ENCODE results near the gene ZNF343.
A peak's percentile ranks its signal among the peaks of the same experiment; 100 is the strongest.

Gene ZNF343

DNA sequence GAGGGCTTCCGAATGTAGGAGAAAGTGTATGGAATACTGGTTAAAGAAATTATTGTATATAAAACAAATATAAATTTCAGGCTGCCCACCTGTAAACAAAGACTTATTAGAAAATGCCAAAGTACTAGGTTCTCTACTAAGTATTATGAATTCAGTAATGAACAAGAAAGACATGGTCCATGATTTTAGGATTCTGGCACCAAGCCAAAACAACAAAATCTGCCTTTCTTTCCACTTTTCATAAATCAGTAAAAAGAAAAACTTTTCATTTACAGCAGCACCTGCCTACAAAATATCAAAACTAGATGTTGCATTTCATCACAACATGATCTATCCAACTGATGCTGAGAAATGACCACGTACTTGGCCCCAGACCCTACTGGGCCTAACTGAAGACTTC is 23.6 kb downstream of the ZNF343 start:
- Histone ChIP-seq H3K36me3 (ENCODE audit: control insufficient read depth, insufficient read depth, low read length) (no peaks in the 10 kb centered on the region), H3K4me1 (ENCODE audit: control insufficient read depth, insufficient read depth, low read length) (peaks cover 3% of the 10 kb centered on the region), H3K9me3 (ENCODE audit: control insufficient read depth, insufficient read depth, low read length) (no peaks in the 10 kb centered on the region), H3K4me3 (ENCODE audit: low read depth, low read length) (no peak overlapping the region), H3K9ac (ENCODE audit: low read depth, low read length) (no peak overlapping the region), H3K27me3 (ENCODE audit: control insufficient read depth, insufficient read depth, low read length) (peaks cover 2% of the 10 kb centered on the region)

DNA sequence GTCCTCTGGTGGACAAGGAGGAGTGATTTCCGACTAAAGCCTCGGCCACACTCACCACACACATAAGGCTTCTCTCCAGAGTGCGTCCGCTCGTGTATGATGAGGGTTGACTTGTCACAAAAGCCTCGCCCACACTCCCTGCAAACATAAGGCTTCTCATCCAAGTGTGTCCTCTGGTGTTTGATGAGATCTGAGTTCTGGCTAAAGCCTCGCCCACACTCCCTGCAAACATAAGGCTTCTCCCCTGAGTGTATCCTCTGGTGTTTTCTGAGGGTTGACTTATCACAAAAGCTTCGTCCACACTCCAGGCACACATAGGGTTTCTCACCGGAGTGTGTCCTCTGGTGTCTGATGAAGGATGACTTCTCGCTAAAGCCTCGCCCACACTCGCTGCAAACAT is 25.2 kb downstream of the ZNF343 start:
- Histone ChIP-seq H3K27me3 (ENCODE audit: control insufficient read depth, insufficient read depth, low read length) (peaks cover 2% of the 10 kb centered on the region), H3K9ac (ENCODE audit: low read depth, low read length) (no peak overlapping the region), H3K9me3 (ENCODE audit: control insufficient read depth, insufficient read depth, low read length) (no peaks in the 10 kb centered on the region), H3K4me3 (ENCODE audit: low read depth, low read length) (no peak overlapping the region), H3K36me3 (ENCODE audit: control insufficient read depth, insufficient read depth, low read length) (no peaks in the 10 kb centered on the region), H3K4me1 (ENCODE audit: control insufficient read depth, insufficient read depth, low read length) (peaks cover 3% of the 10 kb centered on the region)

DNA sequence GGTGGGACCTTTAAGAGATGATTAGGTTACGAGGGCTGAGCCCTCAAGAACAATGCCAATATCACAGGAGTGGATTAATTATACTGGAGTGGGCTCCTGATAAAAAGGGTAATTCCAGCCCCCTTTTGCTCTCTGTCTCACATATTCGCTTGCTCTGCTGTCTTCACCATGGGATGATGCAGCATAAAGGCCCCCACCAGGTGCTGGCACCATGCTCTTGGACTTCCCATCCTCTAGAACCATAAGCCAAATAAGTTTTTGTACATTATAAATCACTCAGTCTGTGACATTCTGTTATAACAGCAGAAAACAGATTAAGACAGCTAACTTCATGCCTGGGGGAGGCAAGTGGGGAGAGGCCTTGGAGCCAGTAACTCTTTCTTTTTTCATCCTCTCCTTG is 28.3 kb downstream of the ZNF343 start:
- Histone ChIP-seq H3K36me3 (ENCODE audit: control insufficient read depth, insufficient read depth, low read length) (no peaks in the 10 kb centered on the region), H3K4me3 (ENCODE audit: low read depth, low read length) (no peak overlapping the region), H3K9me3 (ENCODE audit: control insufficient read depth, insufficient read depth, low read length) (no peaks in the 10 kb centered on the region), H3K27me3 (ENCODE audit: control insufficient read depth, insufficient read depth, low read length) (peaks cover 2% of the 10 kb centered on the region), H3K4me1 (ENCODE audit: control insufficient read depth, insufficient read depth, low read length) (no peaks in the 10 kb centered on the region), H3K9ac (ENCODE audit: low read depth, low read length) (no peak overlapping the region)

DNA sequence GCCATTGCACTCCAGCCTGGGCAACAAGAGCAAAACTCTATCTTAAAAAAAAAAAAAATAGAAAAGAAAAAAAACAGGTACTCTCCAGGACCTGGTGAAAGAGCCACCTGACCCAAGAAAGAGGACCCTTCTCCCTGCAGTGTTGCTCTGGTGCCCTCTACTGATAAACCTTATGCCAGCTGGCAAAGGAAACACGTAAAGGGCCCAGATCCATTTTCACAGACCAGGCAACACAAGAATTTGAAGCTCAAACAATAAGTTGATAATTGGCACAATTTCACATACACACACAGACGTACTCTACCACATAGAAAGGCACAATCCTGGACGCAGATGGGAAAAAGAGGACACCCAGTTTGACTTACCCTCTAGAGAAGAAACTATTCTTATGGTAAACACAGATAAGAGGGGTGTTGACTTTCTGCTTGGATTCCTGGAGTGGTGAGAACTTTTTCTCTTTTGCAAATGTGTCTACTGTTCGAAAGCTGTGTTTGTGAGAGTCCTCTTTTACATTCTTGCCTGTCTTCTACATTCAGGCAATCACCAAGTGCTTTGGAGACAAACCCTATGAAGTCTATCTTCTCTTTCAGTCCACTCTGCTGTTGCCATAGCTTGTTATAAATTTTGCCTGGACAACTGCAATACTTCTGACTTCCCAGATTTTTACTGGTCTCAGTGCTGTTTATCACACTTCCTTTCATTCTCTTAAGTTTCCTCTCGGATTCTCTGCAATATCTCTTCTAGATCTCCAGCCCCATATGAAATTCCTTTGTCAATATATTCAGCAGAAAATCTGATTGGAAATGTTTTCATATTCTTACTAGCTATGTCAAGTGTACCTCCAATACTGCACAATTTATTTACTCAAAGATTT is 31.7 kb downstream of the ZNF343 start:
- Histone ChIP-seq H3K4me1 (ENCODE audit: control insufficient read depth, insufficient read depth, low read length) (peaks cover 3% of the 10 kb centered on the region), H3K9ac (ENCODE audit: low read depth, low read length) (no peak overlapping the region), H3K27me3 (ENCODE audit: control insufficient read depth, insufficient read depth, low read length) (no peaks in the 10 kb centered on the region), H3K36me3 (ENCODE audit: control insufficient read depth, insufficient read depth, low read length) (no peaks in the 10 kb centered on the region), H3K4me3 (ENCODE audit: low read depth, low read length) (no peak overlapping the region), H3K9me3 (ENCODE audit: control insufficient read depth, insufficient read depth, low read length) (no peaks in the 10 kb centered on the region)

DNA sequence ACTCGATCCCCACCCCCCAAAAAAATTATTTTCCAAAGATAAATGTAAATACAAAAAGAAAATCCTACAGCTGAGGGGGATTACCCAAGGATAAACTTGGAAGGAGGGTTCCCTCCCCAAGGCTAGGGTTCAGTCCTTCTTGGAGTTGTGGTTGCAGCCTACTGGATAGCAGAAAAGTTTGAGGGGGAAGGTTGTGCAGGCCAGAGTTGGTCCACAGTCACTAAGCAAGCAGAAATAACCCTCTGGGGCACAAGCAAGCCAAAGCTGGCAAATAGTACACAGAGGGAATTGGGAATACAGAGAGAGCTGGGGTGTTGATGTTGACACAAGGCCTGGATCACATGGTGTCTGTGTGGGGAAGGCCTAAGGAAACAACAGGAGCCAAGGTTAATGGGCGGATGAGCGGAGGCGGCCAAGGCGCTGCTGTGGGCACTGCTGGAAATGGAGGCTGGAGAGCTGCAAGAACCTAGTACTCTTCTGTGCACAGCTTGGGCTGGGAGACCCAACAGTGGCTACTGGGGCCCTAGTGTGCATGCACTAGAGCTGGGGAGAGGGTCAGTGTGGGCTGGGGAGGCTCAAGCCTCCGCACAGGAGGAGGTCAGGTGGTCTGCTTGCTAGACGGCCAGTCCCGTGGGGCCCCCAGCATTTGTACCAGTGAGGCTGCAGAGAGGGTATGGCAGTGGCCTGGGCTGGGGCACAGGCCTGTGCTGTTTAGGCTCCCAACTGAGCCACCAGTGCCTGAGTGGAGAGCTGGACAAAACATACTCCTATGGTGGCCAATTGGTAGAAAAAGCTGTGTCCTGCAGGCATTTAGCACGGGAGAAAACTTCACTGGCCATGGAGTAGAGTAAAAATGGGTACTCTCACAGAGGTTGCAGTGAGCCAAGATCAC is 32.6 kb downstream of the ZNF343 start:
- Histone ChIP-seq H3K4me3 (ENCODE audit: low read depth, low read length) (no peak overlapping the region), H3K9ac (ENCODE audit: low read depth, low read length) (no peak overlapping the region), H3K9me3 (ENCODE audit: control insufficient read depth, insufficient read depth, low read length) (no peaks in the 10 kb centered on the region), H3K4me1 (ENCODE audit: control insufficient read depth, insufficient read depth, low read length) (peaks cover 3% of the 10 kb centered on the region), H3K36me3 (ENCODE audit: control insufficient read depth, insufficient read depth, low read length) (no peaks in the 10 kb centered on the region), H3K27me3 (ENCODE audit: control insufficient read depth, insufficient read depth, low read length) (no peaks in the 10 kb centered on the region)

DNA sequence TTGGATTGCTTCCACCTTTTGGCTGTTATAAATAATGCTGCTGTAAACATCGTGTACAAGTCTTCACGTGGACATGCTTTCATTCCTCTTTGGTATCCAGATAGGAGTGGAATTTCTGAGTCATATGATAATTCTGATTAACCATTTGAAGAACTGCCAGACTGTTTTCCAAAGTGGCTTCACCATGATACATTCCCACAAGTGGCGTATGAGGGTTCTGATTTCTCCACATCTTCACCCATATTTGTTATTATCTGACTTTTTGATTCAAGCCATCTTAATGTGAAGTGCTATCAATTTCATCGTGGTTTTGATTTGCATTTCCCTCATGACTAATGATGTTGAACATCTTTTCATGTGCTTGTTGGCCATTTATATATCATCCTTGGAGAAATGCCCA is 35.2 kb downstream of the ZNF343 start:
- no peaks in the 10 kb centered on the region for H3K36me3 ChIP-seq (ENCODE audit: control insufficient read depth, insufficient read depth, low read length)
- H3K9me3 ChIP-seq (ENCODE audit: control insufficient read depth, insufficient read depth, low read length) = no peaks in the 10 kb centered on the region
- peaks cover 3% of the 10 kb centered on the region for H3K4me1 ChIP-seq (ENCODE audit: control insufficient read depth, insufficient read depth, low read length)
- no peaks in the 10 kb centered on the region for H3K27me3 ChIP-seq (ENCODE audit: control insufficient read depth, insufficient read depth, low read length)
- no peak overlapping the region for H3K9ac ChIP-seq (ENCODE audit: low read depth, low read length)
- H3K4me3 ChIP-seq (ENCODE audit: low read depth, low read length) = no peak overlapping the region

DNA sequence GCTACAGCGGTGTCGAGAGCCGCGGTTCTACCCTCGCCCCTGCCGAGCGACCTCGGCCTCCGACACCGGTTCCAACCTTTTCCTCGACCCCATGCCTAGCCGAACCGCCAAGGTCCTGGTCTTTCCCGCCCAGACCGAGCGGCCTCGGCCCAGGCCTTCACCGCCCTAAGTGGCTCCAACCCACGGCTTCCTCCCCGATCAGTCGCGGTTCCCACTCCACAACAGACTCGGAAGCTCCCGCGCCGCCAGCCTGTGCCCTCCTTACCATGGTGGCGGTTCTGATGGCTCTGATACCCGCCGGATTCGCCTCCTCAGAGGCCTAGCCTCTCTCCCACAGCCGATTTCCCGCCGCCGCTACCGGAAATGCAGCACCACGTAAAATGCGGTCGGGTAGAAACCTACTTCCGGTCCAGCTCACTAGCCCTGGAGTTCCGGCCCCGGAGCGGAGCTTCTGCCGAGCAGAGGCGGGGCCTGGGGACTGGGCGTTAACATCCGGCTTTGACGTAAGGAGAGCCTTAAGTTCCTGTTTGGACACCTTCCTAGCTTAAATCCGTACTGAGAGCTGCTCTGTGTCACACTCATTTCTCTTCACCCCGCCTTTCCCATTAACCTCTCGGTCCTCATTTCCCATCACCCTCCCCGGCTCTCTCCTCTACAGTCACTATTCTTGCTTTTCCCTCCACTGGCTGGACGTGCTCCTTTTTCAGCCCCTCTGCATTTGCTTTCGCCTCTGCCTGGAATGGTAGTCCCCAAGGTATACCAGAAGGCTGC is 38.1 kb downstream of the ZNF343 start, which contains the start of gene SNRPB:
TSS of gene SNRPB (minus strand) at position 367 of the 771 bp plus-strand sequence. CDS start at position 268, 99 bp downstream.
- no peaks in the 10 kb centered on the region for H3K9me3 ChIP-seq (ENCODE audit: control insufficient read depth, insufficient read depth, low read length)
- H3K4me1 ChIP-seq (ENCODE audit: control insufficient read depth, insufficient read depth, low read length) = peaks cover 6% of the 10 kb centered on the region

DNA sequence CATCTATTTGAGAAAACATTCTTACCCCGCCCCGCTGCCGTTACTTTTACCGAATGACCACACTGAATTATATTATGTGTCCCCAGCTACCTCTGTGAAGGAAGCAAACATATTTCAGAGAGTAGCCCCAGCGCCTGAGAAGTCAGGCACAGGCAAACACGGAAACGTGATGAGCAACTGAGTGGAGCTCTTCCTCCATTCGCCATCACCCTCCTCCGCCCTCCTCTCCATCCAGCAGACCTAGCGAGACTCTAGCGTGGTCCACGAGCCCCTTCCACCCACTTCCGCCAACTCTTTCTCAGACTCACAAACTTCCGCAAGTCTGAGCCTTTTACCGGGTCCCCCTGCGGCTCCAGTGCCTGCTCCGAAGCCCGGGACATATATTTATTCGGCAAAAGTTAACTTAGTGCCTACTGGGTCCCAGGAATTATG is 38.7 kb downstream of the ZNF343 start:
- Histone ChIP-seq H3K27me3 (ENCODE audit: control insufficient read depth, insufficient read depth, low read length) (no peaks in the 10 kb centered on the region), H3K4me3 (ENCODE audit: low read depth, low read length) (peak overlapping the region; percentile 96), H3K9ac (ENCODE audit: low read depth, low read length) (peak overlapping the region; percentile 100), H3K36me3 (ENCODE audit: control insufficient read depth, insufficient read depth, low read length) (peaks cover 22% of the 10 kb centered on the region), H3K4me1 (ENCODE audit: control insufficient read depth, insufficient read depth, low read length) (peaks cover 3% of the 10 kb centered on the region), H3K9me3 (ENCODE audit: control insufficient read depth, insufficient read depth, low read length) (no peaks in the 10 kb centered on the region)

More for the DNA sequence above, 38.1 kb downstream of the ZNF343 start, which contains the start of gene SNRPB:
- peak within 1 kb of the TSS; percentile 100 for H3K9ac ChIP-seq (ENCODE audit: low read depth, low read length)
- peak within 1 kb of the TSS; percentile 96 for H3K4me3 ChIP-seq (ENCODE audit: low read depth, low read length)
- H3K27me3 ChIP-seq (ENCODE audit: control insufficient read depth, insufficient read depth, low read length) = no peaks in the 10 kb centered on the region
- H3K36me3 ChIP-seq (ENCODE audit: control insufficient read depth, insufficient read depth, low read length) = peaks cover 18% of the 10 kb centered on the region

DNA sequence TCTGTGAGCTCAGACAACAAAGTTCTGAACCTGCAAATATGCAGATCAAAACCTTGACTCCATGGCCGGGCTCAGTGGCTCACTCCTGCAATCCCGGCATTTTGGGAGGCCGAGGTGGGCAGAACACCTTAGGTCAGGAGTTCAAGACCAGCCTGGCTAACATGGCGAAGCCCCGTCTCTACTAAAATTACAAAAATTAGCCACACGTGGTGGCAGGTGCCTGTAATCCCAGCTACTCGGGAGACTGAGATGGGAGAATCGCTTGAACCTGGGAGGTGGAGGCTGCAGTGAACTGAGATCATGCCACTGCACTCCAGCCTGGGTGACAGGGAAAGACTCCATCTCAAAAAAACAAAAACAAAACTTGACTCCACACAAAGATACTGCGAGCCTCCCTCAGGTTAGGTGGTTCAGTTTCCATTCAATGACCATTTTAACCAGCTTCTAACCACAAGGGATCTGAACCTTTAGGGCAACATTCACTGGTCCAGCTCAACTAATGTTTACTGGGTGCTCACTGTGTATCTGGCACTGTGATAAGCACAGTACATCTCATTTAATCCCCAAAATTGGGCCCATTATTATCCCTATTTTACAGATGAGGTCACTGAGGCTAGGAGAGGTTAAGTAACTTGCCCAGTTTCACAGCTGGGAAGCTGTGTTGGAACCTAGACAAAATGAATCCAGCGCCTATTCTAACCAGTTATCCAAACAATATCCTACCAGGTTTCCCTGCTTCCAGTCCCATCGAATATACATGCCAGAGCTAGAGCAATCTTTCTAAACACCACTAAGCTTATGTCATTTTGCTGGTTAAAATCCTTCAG is 39.9 kb downstream of the ZNF343 start:
- Histone ChIP-seq H3K9ac (ENCODE audit: low read depth, low read length) (peak overlapping the region; percentile 100), H3K4me1 (ENCODE audit: control insufficient read depth, insufficient read depth, low read length) (peaks cover 3% of the 10 kb centered on the region), H3K9me3 (ENCODE audit: control insufficient read depth, insufficient read depth, low read length) (no peaks in the 10 kb centered on the region), H3K27me3 (ENCODE audit: control insufficient read depth, insufficient read depth, low read length) (no peaks in the 10 kb centered on the region), H3K36me3 (ENCODE audit: control insufficient read depth, insufficient read depth, low read length) (peaks cover 33% of the 10 kb centered on the region), H3K4me3 (ENCODE audit: low read depth, low read length) (peak overlapping the region; percentile 96)

DNA sequence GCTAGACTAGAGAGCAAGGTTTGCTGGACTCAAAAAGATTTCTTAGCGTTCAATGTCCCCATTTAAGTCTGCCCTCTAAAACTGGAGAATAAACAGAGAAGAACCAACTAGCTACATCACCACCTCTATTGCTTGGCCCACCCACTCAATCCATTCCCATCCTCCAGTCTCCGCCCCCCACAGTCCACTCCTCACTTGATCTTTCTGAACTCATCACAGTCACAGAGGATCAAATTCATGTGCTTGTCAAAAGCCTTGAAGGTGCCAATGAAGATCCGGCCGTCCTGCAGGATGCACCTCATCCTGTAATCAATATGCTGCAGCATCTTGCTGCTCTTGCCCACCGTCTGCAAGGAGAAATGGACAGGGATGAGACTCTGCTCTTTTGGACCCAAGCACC is 41.3 kb downstream of the ZNF343 start:
- H3K9ac ChIP-seq (ENCODE audit: low read depth, low read length) = no peak overlapping the region
- H3K9me3 ChIP-seq (ENCODE audit: control insufficient read depth, insufficient read depth, low read length) = no peaks in the 10 kb centered on the region
- H3K4me3 ChIP-seq (ENCODE audit: low read depth, low read length) = no peak overlapping the region
- no peaks in the 10 kb centered on the region for H3K27me3 ChIP-seq (ENCODE audit: control insufficient read depth, insufficient read depth, low read length)
- H3K36me3 ChIP-seq (ENCODE audit: control insufficient read depth, insufficient read depth, low read length) = peaks cover 45% of the 10 kb centered on the region
- peaks cover 3% of the 10 kb centered on the region for H3K4me1 ChIP-seq (ENCODE audit: control insufficient read depth, insufficient read depth, low read length)
